GM12892 (cell line): ENCODE results near the gene NUMBL.

ENCODE experiments used
- POLR2A ChIP-seq: IDR thresholded peaks from 2 replicates; pipeline ENCODE4 v1.6.1; 2011; ENCODE audit warnings: low read depth, low read length, control low read depth
- POLR2AphosphoS5 ChIP-seq: IDR thresholded peaks from 2 replicates; pipeline ENCODE4 v1.6.1; 2011; ENCODE audit warnings: low read depth, low read length, control low read depth
- TAF1 ChIP-seq: IDR thresholded peaks from 2 replicates; pipeline ENCODE4 v1.6.1; 2011; ENCODE audit warnings: low read depth, mild to moderate bottlenecking, control low read depth, low read length, borderline replicate concordance

GRCh38 chr19:40620161-40620485 is 70.3 kb downstream of the NUMBL start:
- TF ChIP-seq POLR2A (no peak), POLR2AphosphoS5 (no peak), TAF1 (no peak)
